HG03521 (cell line): Measurements from ENCODE around the gene CHI3L2.

Experiments
- ATAC-seq: cut with Tn5 transposase; IDR thresholded peaks from one replicate; pipeline ENCODE4 v1.9.1; 2021; ENCODE audit warnings: mild to moderate bottlenecking, moderate library complexity; ENCODE audit not compliant: unreplicated experiment

CHI3L2 gene, protein sequence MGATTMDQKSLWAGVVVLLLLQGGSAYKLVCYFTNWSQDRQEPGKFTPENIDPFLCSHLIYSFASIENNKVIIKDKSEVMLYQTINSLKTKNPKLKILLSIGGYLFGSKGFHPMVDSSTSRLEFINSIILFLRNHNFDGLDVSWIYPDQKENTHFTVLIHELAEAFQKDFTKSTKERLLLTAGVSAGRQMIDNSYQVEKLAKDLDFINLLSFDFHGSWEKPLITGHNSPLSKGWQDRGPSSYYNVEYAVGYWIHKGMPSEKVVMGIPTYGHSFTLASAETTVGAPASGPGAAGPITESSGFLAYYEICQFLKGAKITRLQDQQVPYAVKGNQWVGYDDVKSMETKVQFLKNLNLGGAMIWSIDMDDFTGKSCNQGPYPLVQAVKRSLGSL

DNA sequence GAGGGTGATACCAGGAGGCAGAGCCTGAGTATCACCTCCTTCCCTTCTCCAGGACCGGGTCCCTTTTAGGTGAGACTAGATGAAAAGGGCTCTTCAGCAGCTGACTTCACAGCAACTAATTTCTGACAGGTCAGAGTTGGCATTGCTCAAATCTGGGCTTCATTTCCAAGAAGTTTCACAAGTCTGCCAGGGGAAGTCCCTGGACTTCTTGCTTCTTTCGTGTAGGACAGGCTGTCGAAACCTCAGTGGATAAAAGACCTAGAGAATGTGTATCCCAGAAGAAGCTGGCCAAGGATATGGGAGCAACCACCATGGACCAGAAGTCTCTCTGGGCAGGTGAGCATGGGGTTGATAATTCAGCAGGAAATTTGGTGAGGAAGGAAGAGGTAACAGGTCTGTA is at the start of gene CHI3L2:
Gene CHI3L2, plus strand, starts transcription at position 280 of the 400 bp plus-strand sequence. Its CDS starts 17 bp downstream, at position 297.
- ATAC-seq, result no peak

DNA sequence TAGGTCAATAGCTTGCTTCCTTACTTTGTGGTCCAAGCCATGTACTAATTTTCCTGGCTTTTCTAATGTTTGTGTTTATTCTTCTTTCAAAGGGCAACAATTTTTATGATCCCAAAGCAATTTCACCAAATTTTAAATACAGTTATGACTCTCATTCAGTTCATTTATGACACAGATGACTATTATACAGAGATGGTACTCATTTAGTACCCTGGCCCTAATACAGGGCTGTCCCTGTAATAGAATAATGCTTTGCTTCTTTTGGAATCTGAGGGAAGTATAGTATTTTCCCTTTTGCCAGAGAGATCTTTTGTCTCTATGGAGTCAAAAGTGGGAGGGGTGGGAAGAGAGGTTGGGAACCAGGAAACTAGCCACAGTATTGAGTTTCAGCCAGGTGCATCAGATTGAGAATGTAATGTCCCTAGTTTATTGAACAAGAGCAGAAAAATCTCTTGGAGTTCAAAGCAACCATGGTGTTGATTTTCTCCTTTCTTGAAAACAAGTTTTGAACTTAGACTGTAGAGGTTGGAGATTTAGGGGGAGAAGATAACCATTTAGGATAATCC is 47.5 kb upstream of the CHI3L2 start:
- no peak for ATAC-seq

DNA sequence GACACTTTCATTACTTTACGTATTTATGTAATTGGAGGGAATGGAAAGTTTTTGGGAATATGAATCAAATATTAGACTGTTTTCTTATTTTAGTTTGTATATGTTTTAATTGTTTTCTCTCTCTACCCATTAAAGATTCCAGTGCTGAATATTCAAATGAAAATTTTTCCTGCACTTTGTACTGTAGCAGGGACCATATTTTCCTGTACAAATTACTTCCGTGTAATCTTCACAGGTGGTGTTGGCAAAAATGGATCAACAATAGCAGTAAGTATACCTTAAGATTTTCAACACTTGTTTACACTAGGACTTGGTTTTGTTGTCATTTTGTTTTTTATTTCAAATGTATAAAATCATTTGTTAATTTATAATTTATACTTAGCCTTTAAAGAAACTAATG is 45.5 kb upstream of the CHI3L2 start:
- ATAC-seq, result no peak

DNA sequence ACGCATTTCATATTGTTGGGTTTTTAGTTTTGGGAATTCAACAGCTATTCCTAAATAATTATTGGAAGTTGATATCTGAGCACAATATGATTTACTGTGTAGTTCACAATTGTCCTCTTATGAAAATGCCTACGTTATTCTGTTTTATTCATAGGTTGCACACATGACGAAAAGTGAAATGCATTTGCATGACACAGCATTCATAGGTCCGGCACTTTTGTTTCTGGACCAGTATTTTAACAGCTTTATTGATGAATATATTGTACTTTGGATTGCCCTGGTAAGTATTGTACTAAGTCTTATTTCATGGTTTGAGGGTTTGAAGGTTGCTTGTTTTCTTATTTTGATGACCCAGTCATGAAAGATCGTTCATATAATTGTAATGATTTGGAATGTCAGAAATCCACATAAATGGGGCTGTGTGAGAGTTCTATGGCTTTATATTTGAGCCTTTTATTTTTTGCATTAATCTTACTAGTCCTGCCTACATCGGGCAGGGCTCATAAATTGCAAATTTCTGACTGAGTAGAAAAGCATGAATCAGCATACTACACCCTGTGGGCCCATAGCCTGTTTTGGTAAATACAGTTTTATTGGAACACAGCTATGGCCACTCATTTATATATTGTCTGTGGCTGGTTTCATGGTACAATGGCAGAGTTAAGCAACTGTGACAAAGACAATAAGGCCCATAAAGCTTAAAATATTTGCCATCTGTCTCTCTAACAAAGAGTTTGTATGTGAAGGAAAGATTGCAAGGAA is 44.0 kb upstream of the CHI3L2 start:
- no peak for ATAC-seq

DNA sequence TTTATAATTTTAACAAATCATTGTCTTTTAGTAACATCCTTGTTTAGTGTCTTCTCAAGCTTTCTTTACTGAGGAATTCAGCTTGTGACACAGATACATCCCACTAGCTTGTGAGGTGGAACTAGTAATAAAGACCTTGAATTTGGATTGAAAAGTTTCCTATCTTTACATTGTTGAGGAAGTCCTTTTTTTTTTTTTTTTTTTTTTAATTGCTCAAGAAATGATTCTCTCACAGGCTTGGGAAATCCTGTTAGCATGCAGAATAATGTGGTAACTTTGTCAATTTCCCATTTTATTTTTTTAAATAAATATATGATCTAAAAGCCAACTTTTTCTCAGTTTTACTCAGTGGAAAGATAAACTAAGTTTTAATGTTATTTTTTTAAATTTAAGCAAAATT is 42.9 kb upstream of the CHI3L2 start:
- no peak for ATAC-seq

DNA sequence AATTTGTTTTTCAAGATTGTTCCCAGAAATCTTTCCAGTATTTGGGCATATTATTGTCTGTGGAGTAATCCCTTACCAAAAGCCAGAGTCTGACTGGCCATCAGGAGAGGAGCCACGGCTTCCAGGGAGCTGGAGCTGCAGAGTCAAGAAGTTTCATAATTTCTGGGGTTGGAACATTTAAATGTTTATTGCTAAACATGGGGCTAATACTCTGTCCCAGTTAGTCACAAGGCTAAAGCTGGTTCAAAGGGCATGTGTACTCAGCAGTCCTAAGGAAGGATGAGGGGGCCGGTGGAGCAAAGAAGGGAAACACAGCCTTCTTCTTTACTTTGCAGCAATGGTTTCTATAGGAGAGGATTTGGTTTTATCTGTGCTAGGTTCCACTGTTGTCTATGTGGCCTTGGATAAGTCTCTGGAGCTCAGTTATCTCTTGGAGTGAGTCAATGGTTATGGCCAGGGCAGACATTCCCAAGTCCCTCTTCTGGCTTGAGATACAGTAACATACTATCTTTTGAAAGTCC is 36.5 kb upstream of the CHI3L2 start:
- no peak for ATAC-seq

DNA sequence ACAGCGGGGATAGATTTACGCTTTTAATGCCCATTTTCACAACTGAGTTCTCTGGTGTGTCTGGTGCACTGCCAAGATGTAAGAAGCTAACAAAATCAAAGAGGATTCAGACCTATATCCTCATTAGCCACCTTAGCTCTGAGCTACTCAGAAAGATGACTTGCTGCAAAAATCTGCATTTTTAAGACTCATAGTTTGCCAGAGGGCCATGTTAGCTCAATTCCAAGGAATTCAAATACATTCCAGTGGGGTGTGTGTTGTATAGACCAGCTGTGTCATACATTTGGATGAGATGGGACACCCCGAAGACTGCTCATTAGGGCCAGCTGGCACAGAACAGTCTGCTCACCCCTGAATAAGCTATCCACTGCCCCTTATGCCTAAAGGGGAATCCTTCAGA is 36.0 kb upstream of the CHI3L2 start:
- ATAC-seq, result no peak

DNA sequence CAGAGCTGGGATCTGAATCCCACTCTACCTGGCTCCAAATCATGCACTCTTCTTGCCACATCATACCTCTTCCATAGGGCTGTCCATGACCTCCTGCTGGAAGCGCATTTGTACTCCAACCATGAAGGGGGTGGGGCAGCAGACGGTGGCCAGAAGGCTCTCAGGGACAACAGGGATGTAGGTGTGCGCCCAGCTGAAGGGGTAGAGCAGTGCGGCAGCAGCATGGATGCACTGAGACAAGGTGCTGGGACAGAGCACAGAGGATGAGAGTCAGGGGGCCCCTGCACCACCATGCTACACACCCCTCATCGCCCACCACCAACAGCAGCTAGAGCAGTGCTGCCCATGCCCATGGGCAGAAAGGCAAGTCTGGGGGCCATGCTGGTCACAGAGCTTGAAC is 35.4 kb upstream of the CHI3L2 start:
- no peak for ATAC-seq

DNA sequence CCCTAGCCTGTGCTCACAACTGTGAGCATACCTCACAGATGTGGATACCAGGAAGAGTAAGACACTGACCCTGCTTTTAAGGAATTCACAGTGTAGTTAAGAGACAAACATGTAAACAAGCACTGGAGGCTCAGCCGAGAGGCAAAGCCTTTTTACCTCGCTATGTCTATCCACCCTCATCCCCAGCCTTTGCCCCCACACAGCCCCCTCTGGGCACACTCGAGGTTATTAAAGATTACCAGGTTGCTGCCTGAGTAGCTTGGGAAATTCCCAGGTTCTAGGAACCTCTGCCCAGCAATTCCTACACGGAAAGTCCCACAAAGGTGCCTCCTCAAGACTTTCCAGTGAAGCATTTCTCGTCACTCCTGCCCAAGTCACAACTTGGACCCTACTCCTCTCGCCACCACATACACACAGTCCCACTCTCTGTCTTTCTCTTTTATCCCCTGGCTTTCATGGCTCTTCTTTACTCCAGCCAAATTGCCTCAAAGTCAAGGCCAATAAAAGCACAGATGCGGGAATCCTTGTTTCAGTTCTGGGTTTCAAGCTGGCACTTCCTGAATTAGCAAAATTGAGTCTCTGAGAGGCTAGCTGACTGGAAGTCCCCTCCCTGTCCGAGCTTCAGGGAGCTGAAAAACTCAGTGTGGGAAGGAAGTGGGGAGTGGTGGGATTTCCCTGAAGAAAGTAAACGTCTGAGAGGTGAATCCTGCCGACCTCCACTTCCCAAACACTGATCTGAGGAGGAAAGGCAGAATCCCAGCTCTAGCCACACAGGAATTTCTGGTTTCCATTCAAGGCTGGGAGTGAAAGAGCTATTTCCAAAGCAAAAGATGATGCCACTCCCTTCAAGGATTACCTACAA is 34.6 kb upstream of the CHI3L2 start:
- no peak for ATAC-seq

DNA sequence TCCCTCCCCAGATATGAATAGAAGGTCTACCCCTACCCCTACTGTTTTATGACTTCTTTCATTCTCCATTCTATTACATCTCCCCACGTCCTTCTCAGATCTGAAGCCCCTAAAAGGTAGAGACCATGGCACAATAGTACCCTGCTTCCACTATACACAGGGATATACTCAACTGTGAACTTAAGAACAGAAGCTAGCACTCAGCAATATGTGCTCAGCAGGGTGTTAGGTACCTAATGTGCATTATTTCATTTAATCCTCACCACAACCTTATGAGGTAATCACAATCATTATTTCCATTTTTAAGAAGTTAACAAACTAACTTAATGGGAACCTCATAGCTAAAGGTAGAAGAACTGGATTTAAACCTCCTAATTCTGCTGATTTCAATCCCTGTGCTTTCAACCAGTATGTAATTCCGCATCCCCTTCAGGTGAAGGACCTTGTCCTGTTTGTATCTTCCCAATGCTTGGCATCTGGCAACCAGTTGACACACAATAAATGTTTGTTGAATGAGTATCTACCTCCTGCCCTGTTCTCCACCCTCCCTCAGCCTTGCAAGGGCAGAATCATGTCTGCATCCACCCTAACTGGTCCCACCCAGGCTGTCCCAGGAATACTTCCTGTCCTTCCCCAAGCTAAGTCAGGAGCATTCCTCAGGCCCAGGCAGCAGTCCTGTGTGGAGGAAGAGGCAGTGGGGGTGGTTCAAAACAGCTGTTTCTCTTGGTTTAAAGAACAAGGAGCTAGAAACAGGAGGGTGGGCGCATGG is 33.6 kb upstream of the CHI3L2 start:
- ATAC-seq, result no peak

DNA sequence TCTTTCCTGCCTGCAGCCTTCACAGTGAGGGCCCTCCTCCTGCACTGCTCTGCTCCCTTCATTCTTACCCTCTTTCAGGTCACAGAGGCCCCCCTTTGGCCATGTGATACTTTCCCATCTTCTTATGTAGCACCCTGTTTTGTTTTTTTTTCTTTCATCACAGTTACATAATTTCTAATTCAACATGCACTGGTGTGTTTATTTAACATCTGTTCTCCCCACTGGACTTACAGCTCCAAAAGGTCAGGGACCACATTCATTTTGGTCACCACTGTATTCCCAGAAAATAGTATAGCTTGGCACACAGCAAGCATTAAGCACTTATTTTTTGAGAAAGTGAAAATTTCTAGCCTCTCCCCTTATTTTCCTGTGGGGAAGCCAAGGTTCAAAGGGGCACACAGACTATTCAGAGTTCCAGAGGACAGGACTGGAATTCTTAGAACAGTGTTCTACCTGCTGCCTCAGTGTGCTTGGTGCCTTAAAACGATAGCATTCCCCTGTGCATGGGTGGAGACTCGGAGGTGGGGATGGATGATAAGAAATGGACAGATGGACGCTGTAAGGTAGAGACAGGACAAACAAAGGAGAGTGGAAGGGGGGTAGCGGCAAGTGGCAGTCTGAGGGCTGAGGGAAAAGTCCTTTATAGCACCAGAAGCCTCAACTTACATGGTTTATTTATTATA is 32.4 kb upstream of the CHI3L2 start:
- no peak for ATAC-seq

DNA sequence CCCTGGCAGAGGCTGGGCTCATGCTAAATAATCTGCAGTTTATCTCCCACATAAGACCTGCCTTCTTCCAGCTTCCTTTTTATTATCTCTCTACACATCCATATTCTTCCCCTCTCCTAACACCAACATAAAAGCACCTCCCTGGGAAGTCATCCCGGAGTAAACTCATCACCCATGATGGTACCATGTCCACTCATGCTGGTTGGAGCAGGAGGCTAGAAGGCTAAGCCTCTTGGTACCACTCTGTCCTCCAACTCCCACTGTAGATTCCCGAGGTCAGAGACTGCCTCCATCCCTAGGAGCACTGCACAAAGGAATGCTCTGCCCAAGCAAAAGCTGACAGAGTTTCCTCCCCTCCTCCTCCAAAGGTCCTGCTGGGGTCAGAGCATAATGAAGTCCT is 31.3 kb upstream of the CHI3L2 start:
- no peak for ATAC-seq

DNA sequence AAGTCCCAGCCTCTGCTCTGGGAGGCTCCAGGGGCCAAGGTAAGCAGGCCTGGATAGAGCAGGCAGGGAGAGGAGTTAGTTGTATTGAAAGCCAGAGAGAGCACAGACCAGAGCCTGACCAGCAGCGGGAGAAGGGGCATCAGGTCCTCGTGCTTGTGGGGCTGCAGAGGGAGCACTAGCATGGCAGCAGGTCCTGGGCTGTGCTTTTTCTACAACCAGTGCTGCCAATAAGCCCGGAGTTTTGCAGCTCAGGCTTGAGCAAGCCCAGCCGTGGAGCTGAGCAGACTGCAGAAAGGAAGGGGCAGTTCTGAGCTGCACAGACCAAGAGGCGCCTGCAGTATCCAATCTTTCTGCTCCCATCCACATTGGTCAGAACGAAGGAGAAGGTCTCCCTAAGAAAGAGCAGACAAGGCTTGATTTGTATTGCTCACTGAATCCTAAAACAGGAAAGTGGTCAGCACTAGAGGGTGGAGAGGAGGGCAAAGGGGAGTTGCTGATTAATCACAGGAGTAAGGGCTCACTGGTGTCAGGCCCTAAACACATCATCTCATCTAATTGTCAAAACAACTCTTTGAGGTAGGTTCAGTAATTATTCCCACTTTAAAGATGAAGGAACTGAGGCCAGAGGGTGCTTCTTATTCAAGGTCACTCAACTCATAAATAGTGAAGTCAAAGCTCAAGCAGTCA is 29.8 kb upstream of the CHI3L2 start:
- ATAC-seq, result no peak

DNA sequence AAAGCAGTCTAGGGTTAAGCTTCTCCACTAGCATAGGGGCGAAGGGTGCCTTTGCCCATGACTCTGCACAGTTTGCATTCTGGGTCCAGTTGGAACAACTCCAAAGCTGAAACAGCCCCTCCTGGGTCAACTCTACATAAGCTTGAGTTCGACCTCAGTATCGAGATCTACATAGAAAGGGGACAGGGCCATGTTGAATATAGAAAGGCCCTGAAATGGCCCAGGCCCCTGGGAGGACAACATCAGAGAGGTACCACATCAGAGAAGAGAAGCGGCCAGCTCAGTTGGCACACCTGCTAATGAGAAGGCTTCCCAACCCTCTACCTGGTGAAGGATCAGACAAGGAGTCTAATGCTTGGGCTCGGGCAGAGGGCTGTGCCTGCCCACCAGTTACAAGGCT is 28.7 kb upstream of the CHI3L2 start:
- no peak for ATAC-seq

DNA sequence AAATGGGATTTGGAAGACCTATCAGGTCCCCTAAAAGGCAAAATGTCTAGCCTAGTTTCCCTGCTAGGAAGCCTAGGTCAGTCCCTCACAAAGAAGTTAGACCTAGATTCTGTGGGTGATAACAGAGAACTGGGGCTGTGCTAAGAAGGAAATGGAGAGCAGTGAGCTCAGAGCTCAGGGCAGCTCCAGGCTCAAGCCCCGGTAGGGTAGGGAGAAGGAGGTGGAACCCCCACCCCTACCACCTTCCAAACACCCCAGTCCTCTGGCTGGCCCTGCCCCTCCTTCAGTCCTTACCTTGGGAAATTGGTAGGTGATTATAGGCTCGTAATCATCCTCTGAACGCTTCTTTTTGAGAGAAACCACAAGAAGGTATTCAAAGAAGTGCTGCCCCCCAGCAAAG is 28.2 kb upstream of the CHI3L2 start:
- ATAC-seq, result no peak

DNA sequence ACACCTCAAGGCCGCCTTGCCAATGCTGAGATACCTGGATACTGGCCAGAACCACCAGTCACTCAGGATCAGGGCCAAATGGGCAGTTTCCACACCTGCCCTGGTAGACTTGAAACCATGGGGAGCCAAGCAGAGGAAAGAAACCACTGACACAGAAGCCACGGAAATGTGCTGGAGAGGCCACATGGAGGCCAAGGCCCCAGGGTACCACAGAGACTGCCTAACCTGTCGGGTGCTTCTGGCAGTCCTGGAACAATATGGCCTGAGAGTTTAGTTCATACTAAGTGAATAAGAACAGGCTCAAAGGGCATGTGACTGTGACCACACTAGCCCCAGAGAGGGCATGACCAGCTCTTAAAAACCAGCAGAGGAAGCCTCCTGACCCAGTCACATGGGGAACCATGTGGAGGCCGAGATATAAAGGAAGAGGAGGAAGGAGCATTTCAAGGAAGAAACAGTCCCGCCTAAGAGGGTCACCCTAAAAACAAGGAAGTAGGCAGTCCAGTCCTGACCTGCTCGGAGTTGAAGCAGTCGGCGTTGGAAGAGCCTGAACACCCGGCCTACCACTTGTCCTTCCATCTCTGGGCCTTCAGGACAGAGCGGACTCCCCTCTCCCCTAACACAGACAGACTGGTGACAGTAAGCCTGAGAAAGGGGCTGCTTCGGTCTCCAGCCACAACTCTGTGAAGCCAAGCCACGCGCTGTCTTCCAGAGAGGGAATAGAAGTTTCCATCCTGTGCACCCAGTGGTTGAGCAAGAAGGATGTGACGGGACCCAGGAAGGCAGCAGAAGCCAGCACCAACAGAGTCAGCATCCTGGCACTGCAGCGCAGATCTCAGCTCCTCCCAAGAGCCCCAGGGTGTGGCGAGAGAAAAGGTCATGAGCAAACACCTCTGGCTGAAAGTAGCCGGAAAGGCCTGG is 27.4 kb upstream of the CHI3L2 start, which contains the start of gene DENND2D:
Gene DENND2D, minus strand, starts transcription at position 766 of the 921 bp plus-strand sequence. Its CDS starts 187 bp downstream, at position 579.
- ATAC-seq, result no peak

DNA sequence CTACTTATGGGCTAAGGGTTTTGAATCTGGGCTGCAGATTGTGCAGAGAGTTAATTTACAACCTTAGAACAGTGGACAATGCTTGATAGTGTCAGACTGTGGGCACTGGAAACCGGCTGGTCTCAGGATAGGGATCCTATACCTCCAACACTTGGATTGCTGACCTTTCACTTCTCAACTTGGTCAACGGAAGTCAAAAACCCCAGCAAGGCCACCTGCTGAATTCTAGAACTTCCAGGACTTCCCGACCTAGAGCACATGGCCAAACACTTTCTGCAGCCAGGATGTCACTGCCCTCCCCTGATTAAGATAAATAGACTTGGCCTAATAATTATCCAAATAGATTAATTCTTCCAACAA is 26.7 kb upstream of the CHI3L2 start:
- ATAC-seq, result no peak
